Breast epithelium (tissue), 4 donors: ENCODE measurements around the gene SRRM4. TPM values are rescaled to one million over a fixed set of nuclear protein-coding genes. Genes with fewer than 3 reads are reported as not detected.

Experiments
- DNase-seq, 2 donors: peaks; one replicate each; pipeline ENCODE4 v3.0.0-alpha.2; 2019; ENCODE audit warnings: low spot score in 2 of 2
- H3K27ac ChIP-seq, 2 donors: fragments of 200-600 bp; sonication (generic) in 1 of 2; one replicate each; pipeline ENCODE4 v1.5.1; 2016 to 2019; ENCODE audit warnings: mild to moderate bottlenecking in 1 of 2
- H3K27me3 ChIP-seq, 2 donors: fragments of 200-600 bp; sonication (generic) in 1 of 2; one replicate each; pipeline versions ENCODE4 v1.5.1 to v1.6.0; 2017 to 2019; ENCODE audit warnings: control low read depth in 1 of 2, mild to moderate bottlenecking in 1 of 2
- H3K36me3 ChIP-seq: fragments of 200-600 bp; one replicate; pipeline ENCODE4 v1.5.1; 2019
- H3K4me1 ChIP-seq, 2 donors: fragments of 200-600 bp; sonication (generic); one replicate each; pipeline ENCODE4 v1.5.1; 2016 to 2019; ENCODE audit warnings: control low read depth in 1 of 2
- H3K4me3 ChIP-seq, 3 donors: fragments of 200-600 bp; sonication (generic); 1 replicate in 2 of 3; 2 replicates in 1 of 3; pipeline ENCODE4 v1.5.1; 2016 to 2019; ENCODE audit warnings: mild to moderate bottlenecking in 3 of 3, moderate library complexity in 2 of 3
- H3K9me3 ChIP-seq, 2 donors: fragments of 200-600 bp; sonication (generic) in 1 of 2; one replicate each; pipeline ENCODE4 v1.5.1; 2016 to 2019; ENCODE audit warnings: control low read depth in 1 of 2
- CTCF ChIP-seq, 3 donors: fragments of 450-650 bp; IDR thresholded peaks; one replicate each; pipeline ENCODE4 v1.5.1; 2016 to 2017; ENCODE audit warnings: antibody characterized with exemption in 3 of 3, mild to moderate bottlenecking in 3 of 3, moderate library complexity in 3 of 3
- POLR2A ChIP-seq: fragments of 450-650 bp; IDR thresholded peaks from one replicate; pipeline ENCODE4 v1.6.1; 2016; ENCODE audit warnings: antibody characterized with exemption, mild to moderate bottlenecking, moderate library complexity
- POLR2AphosphoS5 ChIP-seq, 3 donors: sonication (generic); formaldehyde crosslinking; IDR thresholded peaks; one replicate each; pipeline ENCODE4 v1.6.1; 2017; ENCODE audit warnings: antibody characterized with exemption in 3 of 3
- intact Hi-C: fragments of 100-400 bp; cut with DNase I; formaldehyde crosslinking; loops from one replicate; pipeline ENCODE4 v1.15.1; 2023; ENCODE audit warnings: low total_unique reads
- total RNA-seq, 3 donors: library from RNA; depleted of rRNA; stranded (reverse); fragments of >200 nt; gene quantifications; one replicate each; pipeline ENCODE4 v1.1.0, GENCODE V29; 2016

Gene SRRM4
- not detected for total RNA-seq

GRCh38 chr12:118981285-118982211 is at the start of gene SRRM4:
Gene SRRM4, plus strand, starts transcription at chr12:118981541. Its CDS starts 342 bp downstream, at chr12:118981883.
- no peaks in the 10 kb centered on the region for H3K4me1 ChIP-seq
- TF ChIP-seq CTCF (IDR thresholded peaks at IDR 0.05) (no peak), POLR2AphosphoS5 (IDR thresholded peaks at IDR 0.05) (no peak), POLR2A (no peak)
- H3K9me3 ChIP-seq: no peaks in the 10 kb centered on the region
- H3K4me3 ChIP-seq: no peak within 1 kb of the TSS
- DNase-seq: no peak
- H3K27me3 ChIP-seq: peaks cover 0 to 68% of the 10 kb centered on the region in 2 donors
- no peak within 1 kb of the TSS for H3K27ac ChIP-seq
- no peaks in the 10 kb centered on the region for H3K36me3 ChIP-seq
- intact Hi-C loops: loop anchor here (5.0 kb wide), 1 partner anchor 1099 kb away; no protein-coding TSS in a partner anchor

GRCh38 chr12:118946256-118946655 is 35.1 kb upstream of the SRRM4 start:
- H3K4me1 ChIP-seq: no peaks in the 10 kb centered on the region
- intact Hi-C loops: no loop called here
- H3K27me3 ChIP-seq: peaks cover 0 to 19% of the 10 kb centered on the region in 2 donors
- no peak overlapping the region for H3K27ac ChIP-seq
- TF ChIP-seq POLR2AphosphoS5 (IDR thresholded peaks at IDR 0.05) (no peak), CTCF (IDR thresholded peaks at IDR 0.05) (no peak), POLR2A (no peak)
- no peak overlapping the region for H3K4me3 ChIP-seq
- DNase-seq: no peak
- no peaks in the 10 kb centered on the region for H3K36me3 ChIP-seq
- no peaks in the 10 kb centered on the region for H3K9me3 ChIP-seq

- peaks cover 0 to 18% of the 10 kb centered on the region in 2 donors for H3K27me3 ChIP-seq
- H3K27ac ChIP-seq: no peak overlapping the region
- H3K4me3 ChIP-seq: no peak overlapping the region
- H3K4me1 ChIP-seq: no peaks in the 10 kb centered on the region
- intact Hi-C loops: no loop called here
- no peak for DNase-seq
- H3K9me3 ChIP-seq: no peaks in the 10 kb centered on the region
- no peaks in the 10 kb centered on the region for H3K36me3 ChIP-seq
- TF ChIP-seq POLR2AphosphoS5 (IDR thresholded peaks at IDR 0.05) (no peak), CTCF (IDR thresholded peaks at IDR 0.05) (no peak), POLR2A (no peak)
Measured at GRCh38 chr12:118958520-118958919, 22.8 kb upstream of the SRRM4 start.

GRCh38 chr12:118959348-118959747 is 22.0 kb upstream of the SRRM4 start:
- no peak for TF ChIP-seq POLR2A
- no peak for TF ChIP-seq POLR2AphosphoS5 (IDR thresholded peaks at IDR 0.05)
- no peak for TF ChIP-seq CTCF (IDR thresholded peaks at IDR 0.05)
- no peak overlapping the region for H3K4me3 ChIP-seq
- no peak overlapping the region for H3K27ac ChIP-seq
- no peaks in the 10 kb centered on the region for H3K36me3 ChIP-seq
- H3K4me1 ChIP-seq: no peaks in the 10 kb centered on the region
- H3K9me3 ChIP-seq: no peaks in the 10 kb centered on the region
- intact Hi-C loops: no loop called here
- DNase-seq: no peak
- H3K27me3 ChIP-seq: peaks cover 0 to 18% of the 10 kb centered on the region in 2 donors

- DNase-seq: no peak
- intact Hi-C loops: no loop called here
- no peak overlapping the region for H3K27ac ChIP-seq
- no peak overlapping the region for H3K4me3 ChIP-seq
- H3K4me1 ChIP-seq: no peaks in the 10 kb centered on the region
- H3K27me3 ChIP-seq: peaks cover 0 to 18% of the 10 kb centered on the region in 2 donors
- no peak for TF ChIP-seq POLR2A
- TF ChIP-seq CTCF (IDR thresholded peaks at IDR 0.05): no peak
- no peak for TF ChIP-seq POLR2AphosphoS5 (IDR thresholded peaks at IDR 0.05)
- H3K36me3 ChIP-seq: no peaks in the 10 kb centered on the region
- H3K9me3 ChIP-seq: no peaks in the 10 kb centered on the region
Measured at GRCh38 chr12:118959985-118960560, 21.3 kb upstream of the SRRM4 start.
